ENCODE data around the gene HTR3B.

HTR3B gene

GRCh38 chr11:113986351-113987140 is 82.0 kb downstream of the HTR3B start:
- Histone ChIP-seq H3K36me3 (no peaks in the 10 kb centered on the region), H3K4me3 (ENCODE audit: low read depth in 1 of 2, low read length in 1 of 2) (no peak overlapping the region), H3K27ac (no peak overlapping the region), H3K9me3 (no peaks in the 10 kb centered on the region), H3K4me1 (ENCODE audit: control insufficient read depth in 1 of 2, insufficient read depth in 1 of 2, low read depth in 1 of 2, low read length in 1 of 2) (no peaks in the 10 kb centered on the region), H3K27me3 (peaks cover 20% of the 10 kb centered on the region)
- no peak for TF ChIP-seq CTCF (IDR thresholded peaks at IDR 0.05)

GRCh38 chr11:113989381-113989780 is 84.8 kb downstream of the HTR3B start:
- peaks cover 48% of the 10 kb centered on the region for H3K27me3 ChIP-seq
- H3K4me3 ChIP-seq (ENCODE audit: low read depth in 1 of 2, low read length in 1 of 2), result no peak overlapping the region
- H3K27ac ChIP-seq, result no peak overlapping the region
- no peak for TF ChIP-seq CTCF (IDR thresholded peaks at IDR 0.05)
- H3K4me1 ChIP-seq (ENCODE audit: control insufficient read depth in 1 of 2, insufficient read depth in 1 of 2, low read depth in 1 of 2, low read length in 1 of 2), result peaks cover 0 to 2% of the 10 kb centered on the region in 2 experiments
- no peaks in the 10 kb centered on the region for H3K36me3 ChIP-seq
- H3K9me3 ChIP-seq, result no peaks in the 10 kb centered on the region

- Histone ChIP-seq H3K9me3 (no peaks in the 10 kb centered on the region), H3K4me1 (ENCODE audit: control insufficient read depth in 1 of 2, insufficient read depth in 1 of 2, low read depth in 1 of 2, low read length in 1 of 2) (peaks cover 0 to 7% of the 10 kb centered on the region in 2 experiments), H3K27ac (no peak overlapping the region), H3K36me3 (no peaks in the 10 kb centered on the region), H3K4me3 (ENCODE audit: low read depth in 1 of 2, low read length in 1 of 2) (no peak overlapping the region), H3K27me3 (peaks cover 48% of the 10 kb centered on the region)
- no peak for TF ChIP-seq CTCF (IDR thresholded peaks at IDR 0.05)
These were observed 85.3 kb downstream of the HTR3B start for GRCh38 chr11:113989916-113990315.

- Histone ChIP-seq H3K36me3 (no peaks in the 10 kb centered on the region), H3K27ac (no peak overlapping the region), H3K4me3 (ENCODE audit: low read depth in 1 of 2, low read length in 1 of 2) (no peak overlapping the region), H3K27me3 (peaks cover 48% of the 10 kb centered on the region), H3K4me1 (ENCODE audit: control insufficient read depth in 1 of 2, insufficient read depth in 1 of 2, low read depth in 1 of 2, low read length in 1 of 2) (peaks cover 0 to 10% of the 10 kb centered on the region in 2 experiments), H3K9me3 (no peaks in the 10 kb centered on the region)
- TF ChIP-seq CTCF (IDR thresholded peaks at IDR 0.05), result no peak
These were observed 86.6 kb downstream of the HTR3B start for GRCh38 chr11:113991170-113991569.

GRCh38 chr11:113991718-113992458 is 87.3 kb downstream of the HTR3B start:
- no peak overlapping the region for H3K27ac ChIP-seq
- H3K36me3 ChIP-seq, result no peaks in the 10 kb centered on the region
- peaks cover 0 to 10% of the 10 kb centered on the region in 2 experiments for H3K4me1 ChIP-seq (ENCODE audit: control insufficient read depth in 1 of 2, insufficient read depth in 1 of 2, low read depth in 1 of 2, low read length in 1 of 2)
- no peak for TF ChIP-seq CTCF (IDR thresholded peaks at IDR 0.05)
- H3K27me3 ChIP-seq, result peaks cover 47% of the 10 kb centered on the region
- no peak overlapping the region for H3K4me3 ChIP-seq (ENCODE audit: low read depth in 1 of 2, low read length in 1 of 2)
- H3K9me3 ChIP-seq, result no peaks in the 10 kb centered on the region
